Measurements from ENCODE around the gene CARHSP1.

- no peak for TF ChIP-seq CTCF (tag by site-specific recombination; IDR thresholded peaks at IDR 0.05)
- no peak for TF ChIP-seq ATF2 (tag by site-specific recombination; IDR thresholded peaks at IDR 0.05; ENCODE audit: low read depth)
- TF ChIP-seq TCF7L2 (IDR thresholded peaks at IDR 0.05; ENCODE audit: borderline replicate concordance, low read depth, low read length), result no peak
- no peak for TF ChIP-seq PRDM10 (tag by site-specific recombination; IDR thresholded peaks at IDR 0.05)
- no peak for TF ChIP-seq ZNF274 (IDR thresholded peaks at IDR 0.05; ENCODE audit: low read length)
- TF ChIP-seq ZNF274 (tag by site-specific recombination; IDR thresholded peaks at IDR 0.05; ENCODE audit: borderline replicate concordance), result no peak
- no peak for TF ChIP-seq ZNF449 (tag by site-specific recombination; IDR thresholded peaks at IDR 0.05)
These were observed 35.2 kb upstream of the CARHSP1 start for GRCh38 chr16:8904018-8904430.
